Measurements from ENCODE around the gene SLC5A8.

DNA sequence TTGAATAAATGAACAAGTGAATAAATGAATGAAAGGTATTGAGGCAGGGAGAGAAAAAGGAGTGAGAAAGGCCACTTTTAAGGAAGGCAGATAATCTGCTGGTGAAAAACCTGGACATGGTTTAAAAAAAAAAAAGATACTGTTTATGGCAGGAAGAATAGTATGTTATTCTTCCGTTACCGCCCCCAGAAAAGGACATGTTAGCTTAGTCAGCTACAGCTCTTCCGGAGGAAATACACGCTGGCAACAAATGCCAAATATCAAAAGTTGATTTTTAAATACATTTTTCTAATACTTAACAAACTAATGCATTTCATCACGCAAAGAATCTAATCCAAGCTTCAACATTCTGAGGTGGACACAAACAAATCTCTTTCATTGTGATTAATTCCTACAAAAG is 43.2 kb downstream of the SLC5A8 start:
- TF ChIP-seq ZIC2 (tag by site-specific recombination; IDR thresholded peaks at IDR 0.05) (no peak), YY1 (tag by site-specific recombination; IDR thresholded peaks at IDR 0.05) (no peak), SALL2 (tag by site-specific recombination; IDR thresholded peaks at IDR 0.05; ENCODE audit: borderline replicate concordance) (no peak), ZFP37 (tag by site-specific recombination; IDR thresholded peaks at IDR 0.05) (no peak), ZNF24 (tag by site-specific recombination; IDR thresholded peaks at IDR 0.05) (no peak)
- TF ChIP-seq, protein P1, sequence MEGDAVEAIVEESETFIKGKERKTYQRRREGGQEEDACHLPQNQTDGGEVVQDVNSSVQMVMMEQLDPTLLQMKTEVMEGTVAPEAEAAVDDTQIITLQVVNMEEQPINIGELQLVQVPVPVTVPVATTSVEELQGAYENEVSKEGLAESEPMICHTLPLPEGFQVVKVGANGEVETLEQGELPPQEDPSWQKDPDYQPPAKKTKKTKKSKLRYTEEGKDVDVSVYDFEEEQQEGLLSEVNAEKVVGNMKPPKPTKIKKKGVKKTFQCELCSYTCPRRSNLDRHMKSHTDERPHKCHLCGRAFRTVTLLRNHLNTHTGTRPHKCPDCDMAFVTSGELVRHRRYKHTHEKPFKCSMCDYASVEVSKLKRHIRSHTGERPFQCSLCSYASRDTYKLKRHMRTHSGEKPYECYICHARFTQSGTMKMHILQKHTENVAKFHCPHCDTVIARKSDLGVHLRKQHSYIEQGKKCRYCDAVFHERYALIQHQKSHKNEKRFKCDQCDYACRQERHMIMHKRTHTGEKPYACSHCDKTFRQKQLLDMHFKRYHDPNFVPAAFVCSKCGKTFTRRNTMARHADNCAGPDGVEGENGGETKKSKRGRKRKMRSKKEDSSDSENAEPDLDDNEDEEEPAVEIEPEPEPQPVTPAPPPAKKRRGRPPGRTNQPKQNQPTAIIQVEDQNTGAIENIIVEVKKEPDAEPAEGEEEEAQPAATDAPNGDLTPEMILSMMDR (tag by site-specific recombination; IDR thresholded peaks at IDR 0.05), result no peak
- TF ChIP-seq, protein P2, sequence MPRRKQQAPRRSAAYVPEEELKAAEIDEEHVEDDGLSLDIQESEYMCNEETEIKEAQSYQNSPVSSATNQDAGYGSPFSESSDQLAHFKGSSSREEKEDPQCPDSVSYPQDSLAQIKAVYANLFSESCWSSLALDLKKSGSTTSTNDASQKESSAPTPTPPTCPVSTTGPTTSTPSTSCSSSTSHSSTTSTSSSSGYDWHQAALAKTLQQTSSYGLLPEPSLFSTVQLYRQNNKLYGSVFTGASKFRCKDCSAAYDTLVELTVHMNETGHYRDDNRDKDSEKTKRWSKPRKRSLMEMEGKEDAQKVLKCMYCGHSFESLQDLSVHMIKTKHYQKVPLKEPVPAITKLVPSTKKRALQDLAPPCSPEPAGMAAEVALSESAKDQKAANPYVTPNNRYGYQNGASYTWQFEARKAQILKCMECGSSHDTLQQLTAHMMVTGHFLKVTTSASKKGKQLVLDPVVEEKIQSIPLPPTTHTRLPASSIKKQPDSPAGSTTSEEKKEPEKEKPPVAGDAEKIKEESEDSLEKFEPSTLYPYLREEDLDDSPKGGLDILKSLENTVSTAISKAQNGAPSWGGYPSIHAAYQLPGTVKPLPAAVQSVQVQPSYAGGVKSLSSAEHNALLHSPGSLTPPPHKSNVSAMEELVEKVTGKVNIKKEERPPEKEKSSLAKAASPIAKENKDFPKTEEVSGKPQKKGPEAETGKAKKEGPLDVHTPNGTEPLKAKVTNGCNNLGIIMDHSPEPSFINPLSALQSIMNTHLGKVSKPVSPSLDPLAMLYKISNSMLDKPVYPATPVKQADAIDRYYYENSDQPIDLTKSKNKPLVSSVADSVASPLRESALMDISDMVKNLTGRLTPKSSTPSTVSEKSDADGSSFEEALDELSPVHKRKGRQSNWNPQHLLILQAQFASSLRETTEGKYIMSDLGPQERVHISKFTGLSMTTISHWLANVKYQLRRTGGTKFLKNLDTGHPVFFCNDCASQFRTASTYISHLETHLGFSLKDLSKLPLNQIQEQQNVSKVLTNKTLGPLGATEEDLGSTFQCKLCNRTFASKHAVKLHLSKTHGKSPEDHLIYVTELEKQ (tag by site-specific recombination; IDR thresholded peaks at IDR 0.05; ENCODE audit: borderline replicate concordance), result no peak
- TF ChIP-seq, protein P3, sequence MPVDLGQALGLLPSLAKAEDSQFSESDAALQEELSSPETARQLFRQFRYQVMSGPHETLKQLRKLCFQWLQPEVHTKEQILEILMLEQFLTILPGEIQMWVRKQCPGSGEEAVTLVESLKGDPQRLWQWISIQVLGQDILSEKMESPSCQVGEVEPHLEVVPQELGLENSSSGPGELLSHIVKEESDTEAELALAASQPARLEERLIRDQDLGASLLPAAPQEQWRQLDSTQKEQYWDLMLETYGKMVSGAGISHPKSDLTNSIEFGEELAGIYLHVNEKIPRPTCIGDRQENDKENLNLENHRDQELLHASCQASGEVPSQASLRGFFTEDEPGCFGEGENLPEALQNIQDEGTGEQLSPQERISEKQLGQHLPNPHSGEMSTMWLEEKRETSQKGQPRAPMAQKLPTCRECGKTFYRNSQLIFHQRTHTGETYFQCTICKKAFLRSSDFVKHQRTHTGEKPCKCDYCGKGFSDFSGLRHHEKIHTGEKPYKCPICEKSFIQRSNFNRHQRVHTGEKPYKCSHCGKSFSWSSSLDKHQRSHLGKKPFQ (tag by site-specific recombination; IDR thresholded peaks at IDR 0.05), result no peak
